ENCODE measurements around the gene SLC26A9.

SLC26A9 gene, protein sequence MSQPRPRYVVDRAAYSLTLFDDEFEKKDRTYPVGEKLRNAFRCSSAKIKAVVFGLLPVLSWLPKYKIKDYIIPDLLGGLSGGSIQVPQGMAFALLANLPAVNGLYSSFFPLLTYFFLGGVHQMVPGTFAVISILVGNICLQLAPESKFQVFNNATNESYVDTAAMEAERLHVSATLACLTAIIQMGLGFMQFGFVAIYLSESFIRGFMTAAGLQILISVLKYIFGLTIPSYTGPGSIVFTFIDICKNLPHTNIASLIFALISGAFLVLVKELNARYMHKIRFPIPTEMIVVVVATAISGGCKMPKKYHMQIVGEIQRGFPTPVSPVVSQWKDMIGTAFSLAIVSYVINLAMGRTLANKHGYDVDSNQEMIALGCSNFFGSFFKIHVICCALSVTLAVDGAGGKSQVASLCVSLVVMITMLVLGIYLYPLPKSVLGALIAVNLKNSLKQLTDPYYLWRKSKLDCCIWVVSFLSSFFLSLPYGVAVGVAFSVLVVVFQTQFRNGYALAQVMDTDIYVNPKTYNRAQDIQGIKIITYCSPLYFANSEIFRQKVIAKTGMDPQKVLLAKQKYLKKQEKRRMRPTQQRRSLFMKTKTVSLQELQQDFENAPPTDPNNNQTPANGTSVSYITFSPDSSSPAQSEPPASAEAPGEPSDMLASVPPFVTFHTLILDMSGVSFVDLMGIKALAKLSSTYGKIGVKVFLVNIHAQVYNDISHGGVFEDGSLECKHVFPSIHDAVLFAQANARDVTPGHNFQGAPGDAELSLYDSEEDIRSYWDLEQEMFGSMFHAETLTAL

GRCh38 chr1:205943245-205943644 is at the start of gene SLC26A9:
Gene SLC26A9, minus strand, starts transcription at chr1:205943456. Its CDS starts 7,636 bp downstream, at chr1:205935820.
- DNase-seq = no peak
- H3K36me3 ChIP-seq = no peaks in the 10 kb centered on the region
- intact Hi-C loops (cut with DNase I; ENCODE audit: low total_unique reads) = no loop called here
- H3K9me3 ChIP-seq = no peaks in the 10 kb centered on the region
- peaks cover 0 to 20% of the 10 kb centered on the region in 2 donors for H3K27me3 ChIP-seq
- H3K4me1 ChIP-seq = no peaks in the 10 kb centered on the region
- H3K4me3 ChIP-seq = no peak within 1 kb of the TSS
- TF ChIP-seq, protein P1, sequence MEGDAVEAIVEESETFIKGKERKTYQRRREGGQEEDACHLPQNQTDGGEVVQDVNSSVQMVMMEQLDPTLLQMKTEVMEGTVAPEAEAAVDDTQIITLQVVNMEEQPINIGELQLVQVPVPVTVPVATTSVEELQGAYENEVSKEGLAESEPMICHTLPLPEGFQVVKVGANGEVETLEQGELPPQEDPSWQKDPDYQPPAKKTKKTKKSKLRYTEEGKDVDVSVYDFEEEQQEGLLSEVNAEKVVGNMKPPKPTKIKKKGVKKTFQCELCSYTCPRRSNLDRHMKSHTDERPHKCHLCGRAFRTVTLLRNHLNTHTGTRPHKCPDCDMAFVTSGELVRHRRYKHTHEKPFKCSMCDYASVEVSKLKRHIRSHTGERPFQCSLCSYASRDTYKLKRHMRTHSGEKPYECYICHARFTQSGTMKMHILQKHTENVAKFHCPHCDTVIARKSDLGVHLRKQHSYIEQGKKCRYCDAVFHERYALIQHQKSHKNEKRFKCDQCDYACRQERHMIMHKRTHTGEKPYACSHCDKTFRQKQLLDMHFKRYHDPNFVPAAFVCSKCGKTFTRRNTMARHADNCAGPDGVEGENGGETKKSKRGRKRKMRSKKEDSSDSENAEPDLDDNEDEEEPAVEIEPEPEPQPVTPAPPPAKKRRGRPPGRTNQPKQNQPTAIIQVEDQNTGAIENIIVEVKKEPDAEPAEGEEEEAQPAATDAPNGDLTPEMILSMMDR (IDR thresholded peaks at IDR 0.05) = no peak
- H3K27ac ChIP-seq = no peak within 1 kb of the TSS

DNA sequence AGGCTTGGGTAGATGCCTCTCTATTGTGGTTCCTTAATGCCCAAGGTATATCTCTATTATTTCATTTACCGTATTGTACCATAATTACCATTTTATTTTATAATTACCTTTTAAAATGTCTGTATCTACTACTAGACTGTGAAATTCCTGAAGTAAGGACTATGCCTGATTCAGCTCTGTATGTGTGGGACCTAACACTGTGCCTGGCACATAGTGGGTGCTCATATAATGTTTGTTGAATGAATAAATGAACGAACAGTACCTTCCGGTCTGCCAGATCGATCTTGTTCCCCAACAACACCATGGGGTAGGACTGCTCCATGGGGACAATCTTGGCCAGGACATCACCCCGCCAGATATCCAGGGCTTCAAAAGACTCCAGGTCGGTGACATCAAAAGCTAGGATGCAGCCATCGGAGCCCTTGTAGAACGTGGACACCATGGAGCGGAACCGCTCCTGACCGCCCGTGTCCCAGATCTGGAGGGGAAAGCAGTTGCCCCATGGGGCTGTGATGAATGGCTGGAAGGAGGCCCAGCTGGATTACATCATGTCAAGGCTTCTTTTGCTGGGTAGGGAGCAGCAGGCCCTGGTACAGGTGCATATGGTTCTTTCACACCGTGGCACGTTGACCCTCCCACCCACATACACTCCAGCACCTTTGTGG is 49.1 kb upstream of the SLC26A9 start:
- H3K27me3 ChIP-seq = no peaks in the 10 kb centered on the region
- no peak overlapping the region for H3K27ac ChIP-seq
- H3K36me3 ChIP-seq = peaks cover 8 to 29% (median 18%) of the 10 kb centered on the region in 3 donors
- no peaks in the 10 kb centered on the region for H3K9me3 ChIP-seq
- TF ChIP-seq, protein P1 (IDR thresholded peaks at IDR 0.05) = no peak
- no peak overlapping the region for H3K4me3 ChIP-seq
- peaks cover 0 to 1% (median 0%) of the 10 kb centered on the region in 4 donors for H3K4me1 ChIP-seq
- DNase-seq = no peak
- intact Hi-C loops (cut with DNase I; ENCODE audit: low total_unique reads) = no loop called here

GRCh38 chr1:205991237-205991636 is 48.0 kb upstream of the SLC26A9 start:
- Histone ChIP-seq H3K27ac (no peak overlapping the region), H3K27me3 (no peaks in the 10 kb centered on the region), H3K9me3 (no peaks in the 10 kb centered on the region), H3K4me1 (peaks cover 0 to 12% (median 0%) of the 10 kb centered on the region in 4 donors), H3K36me3 (peaks cover 8 to 29% (median 18%) of the 10 kb centered on the region in 3 donors), H3K4me3 (no peak overlapping the region)
- no peak for DNase-seq
- TF ChIP-seq, protein P1 (IDR thresholded peaks at IDR 0.05) = no peak
- intact Hi-C loops (cut with DNase I; ENCODE audit: low total_unique reads) = no loop called here

GRCh38 chr1:205990226-205990625 is 47.0 kb upstream of the SLC26A9 start:
- Histone ChIP-seq H3K27ac (no peak overlapping the region), H3K27me3 (no peaks in the 10 kb centered on the region), H3K36me3 (peaks cover 8 to 29% (median 18%) of the 10 kb centered on the region in 3 donors), H3K4me1 (peaks cover 0 to 13% (median 0%) of the 10 kb centered on the region in 4 donors), H3K9me3 (no peaks in the 10 kb centered on the region), H3K4me3 (no peak overlapping the region)
- no peak for DNase-seq
- intact Hi-C loops (cut with DNase I; ENCODE audit: low total_unique reads) = no loop called here
- TF ChIP-seq, protein P1 (IDR thresholded peaks at IDR 0.05) = no peak

GRCh38 chr1:205989786-205990185 is 46.5 kb upstream of the SLC26A9 start:
- DNase-seq = no peak
- Histone ChIP-seq H3K4me3 (no peak overlapping the region), H3K27ac (no peak overlapping the region), H3K27me3 (no peaks in the 10 kb centered on the region), H3K9me3 (no peaks in the 10 kb centered on the region), H3K36me3 (peaks cover 8 to 29% (median 18%) of the 10 kb centered on the region in 3 donors), H3K4me1 (peaks cover 0 to 13% (median 0%) of the 10 kb centered on the region in 4 donors)
- intact Hi-C loops (cut with DNase I; ENCODE audit: low total_unique reads) = no loop called here
- TF ChIP-seq, protein P1 (IDR thresholded peaks at IDR 0.05) = no peak
